GM21447 (cell line): ENCODE results near the gene IL19.

Experiments
- ATAC-seq: cut with Tn5 transposase; IDR thresholded peaks from one replicate; pipeline ENCODE4 v1.9.1; 2021; ENCODE audit not compliant: unreplicated experiment

Gene IL19

DNA sequence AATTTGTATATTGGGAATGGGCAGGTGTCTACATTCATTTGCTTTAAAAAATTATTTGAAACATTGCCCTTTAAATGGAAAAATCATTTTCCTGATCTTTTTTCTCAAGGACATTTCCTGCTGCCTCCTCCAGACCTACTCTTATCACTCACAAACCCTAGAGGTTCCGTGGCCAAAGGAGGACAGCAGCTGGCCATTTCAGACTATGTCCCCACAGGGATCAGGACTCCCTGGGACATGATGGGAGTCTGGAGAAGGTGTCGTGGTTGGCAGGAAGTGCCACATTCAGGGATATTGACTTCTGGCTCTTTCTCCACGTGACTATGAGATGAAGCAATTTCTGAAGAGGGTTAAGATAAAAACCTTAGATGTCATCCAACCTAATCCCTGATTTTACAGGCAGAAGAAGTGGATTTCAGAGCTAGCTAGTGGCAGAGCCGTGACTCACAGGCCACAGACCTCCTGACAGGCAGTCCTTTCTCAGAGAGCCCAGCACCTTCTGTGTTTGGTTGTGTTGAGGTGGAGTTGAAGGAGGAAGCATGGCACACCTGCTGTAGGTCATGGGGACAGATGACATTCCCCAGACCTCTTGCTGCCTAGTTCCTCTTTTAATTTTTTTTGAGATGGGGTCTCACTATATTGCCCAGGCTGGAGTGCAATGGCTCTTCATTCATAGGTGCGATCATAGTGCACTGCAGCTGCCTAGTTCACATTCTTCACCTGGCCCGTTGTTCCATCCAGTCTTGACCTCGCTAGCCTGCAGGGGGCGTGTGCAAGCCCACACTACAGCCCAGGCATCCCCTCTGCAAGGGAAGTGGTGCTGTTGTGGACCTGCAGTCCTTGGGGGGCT, 27.2 kb downstream of the IL19 start:
- ATAC-seq: no peak

DNA sequence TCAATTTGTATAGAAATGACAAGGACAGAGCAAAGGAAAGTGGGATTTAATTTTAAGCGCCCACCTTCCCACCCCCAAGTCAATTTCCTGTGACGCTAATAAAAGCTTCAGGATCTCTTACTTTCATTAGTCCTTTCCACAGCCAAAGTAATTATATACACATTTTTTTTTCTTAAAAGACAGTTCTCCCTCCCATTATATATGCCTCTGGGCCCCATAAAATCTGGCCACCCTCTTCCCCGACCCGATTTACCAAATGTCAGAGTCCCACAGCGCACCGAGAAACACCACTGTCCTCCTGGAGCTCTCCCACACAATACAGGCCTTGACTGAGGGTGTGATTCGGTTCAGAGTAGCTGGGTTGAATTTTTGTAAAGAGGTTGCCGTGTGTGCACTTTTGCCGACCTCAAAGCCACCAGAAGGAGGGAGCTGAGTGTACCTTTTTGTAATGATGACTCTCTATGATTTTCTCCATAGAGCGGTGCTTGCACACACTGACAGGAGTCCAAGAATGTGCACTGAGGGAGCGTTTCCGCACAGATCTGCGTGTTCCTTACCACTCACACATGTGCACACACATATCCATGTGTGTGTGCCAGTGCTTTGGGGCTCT, 27.9 kb downstream of the IL19 start:
- no peak for ATAC-seq

DNA sequence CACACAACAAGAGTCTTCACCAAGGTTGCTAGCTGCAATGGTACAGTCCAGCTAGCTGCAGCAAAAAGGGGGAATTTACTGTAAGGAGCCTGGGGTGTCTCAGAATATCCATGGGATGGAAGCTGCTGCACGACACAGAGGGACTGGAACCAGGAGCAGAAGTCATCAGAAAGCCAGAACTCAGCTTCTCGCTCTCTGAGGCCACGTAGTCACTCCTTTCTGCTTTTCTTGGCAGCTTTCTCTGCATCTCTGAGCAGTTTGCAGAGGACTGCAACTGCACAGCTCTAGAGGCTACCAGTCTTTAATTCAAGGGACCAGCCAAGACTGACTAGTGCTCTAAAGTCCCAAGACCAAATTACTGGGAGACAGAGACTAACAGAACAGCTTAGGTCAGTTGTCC, 28.7 kb downstream of the IL19 start:
- no peak for ATAC-seq

DNA sequence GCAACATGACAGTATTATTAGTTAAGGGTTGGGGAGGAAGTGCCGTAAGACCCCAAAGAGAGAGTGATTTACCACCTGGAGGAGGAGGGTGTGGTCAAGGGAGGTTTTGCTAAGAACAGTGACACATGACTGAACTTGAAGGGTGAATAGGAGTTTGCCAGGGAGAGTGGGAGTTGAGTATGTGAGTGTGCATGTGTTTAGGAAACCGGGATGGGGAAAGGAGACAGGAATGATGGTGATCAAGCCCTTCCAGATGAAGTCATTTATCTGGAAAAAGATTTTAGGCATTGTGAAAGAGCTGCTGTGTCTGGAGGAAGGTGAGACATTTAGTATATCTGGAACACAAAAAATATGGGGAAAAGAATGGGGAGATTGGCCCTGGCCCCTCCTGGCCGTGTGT, 29.8 kb downstream of the IL19 start:
- no peak for ATAC-seq

DNA sequence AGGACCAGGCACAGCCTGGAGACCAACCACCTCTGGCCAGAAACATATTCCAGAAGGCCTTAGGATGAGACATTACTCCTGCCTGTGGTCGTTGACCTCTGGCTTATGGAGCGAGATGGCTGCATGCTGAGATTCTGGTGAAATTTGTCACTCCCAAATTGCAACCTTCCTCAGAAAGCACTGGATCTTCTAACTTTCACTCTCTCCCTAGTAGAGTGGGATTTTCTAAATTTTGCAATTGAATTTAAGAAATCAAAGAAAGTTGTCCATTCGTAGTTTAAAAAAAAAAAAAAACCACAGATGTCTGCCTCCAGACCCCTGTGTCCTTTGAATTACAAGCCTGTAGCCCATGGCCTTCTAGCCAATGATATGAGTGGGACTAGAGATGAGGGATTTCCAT, 30.3 kb downstream of the IL19 start:
- no peak for ATAC-seq

DNA sequence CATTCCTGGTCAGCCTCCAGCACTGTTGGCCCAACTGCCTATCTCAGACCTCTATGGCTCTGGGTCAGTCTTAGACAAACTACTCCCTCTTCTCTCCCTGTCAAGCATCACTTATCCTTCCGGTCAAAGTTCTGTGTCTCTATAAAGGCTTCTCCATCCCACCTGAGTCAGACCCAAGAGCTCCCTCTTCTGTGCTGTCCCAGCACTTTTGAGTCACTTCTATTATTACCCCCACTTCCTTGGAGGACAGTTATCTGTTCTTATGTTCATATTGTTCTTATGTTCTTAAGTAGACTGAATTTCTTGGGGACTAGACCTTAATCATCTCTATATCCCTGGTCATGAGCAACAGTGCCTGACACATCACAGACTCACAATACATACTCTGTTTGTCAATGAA, 30.9 kb downstream of the IL19 start:
- ATAC-seq: no peak

DNA sequence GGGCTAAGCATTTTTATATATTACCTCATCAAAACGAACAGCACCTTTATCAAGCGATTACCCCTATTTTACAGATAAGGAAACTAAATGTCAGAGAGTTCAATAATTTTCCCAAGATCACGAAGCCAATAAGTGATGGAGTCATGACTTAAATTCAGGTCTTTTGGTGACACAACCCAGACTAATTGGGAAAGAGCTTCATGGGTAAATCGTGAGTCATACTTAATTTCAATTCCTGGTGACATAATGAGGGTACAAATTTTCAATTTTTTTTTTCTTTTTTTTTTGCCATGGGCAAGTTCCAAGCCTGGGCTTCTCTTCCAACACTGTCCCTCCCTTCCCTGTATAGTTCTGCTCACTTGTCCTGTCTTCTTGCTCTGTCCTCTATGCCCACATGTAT, 31.8 kb downstream of the IL19 start:
- no peak for ATAC-seq

DNA sequence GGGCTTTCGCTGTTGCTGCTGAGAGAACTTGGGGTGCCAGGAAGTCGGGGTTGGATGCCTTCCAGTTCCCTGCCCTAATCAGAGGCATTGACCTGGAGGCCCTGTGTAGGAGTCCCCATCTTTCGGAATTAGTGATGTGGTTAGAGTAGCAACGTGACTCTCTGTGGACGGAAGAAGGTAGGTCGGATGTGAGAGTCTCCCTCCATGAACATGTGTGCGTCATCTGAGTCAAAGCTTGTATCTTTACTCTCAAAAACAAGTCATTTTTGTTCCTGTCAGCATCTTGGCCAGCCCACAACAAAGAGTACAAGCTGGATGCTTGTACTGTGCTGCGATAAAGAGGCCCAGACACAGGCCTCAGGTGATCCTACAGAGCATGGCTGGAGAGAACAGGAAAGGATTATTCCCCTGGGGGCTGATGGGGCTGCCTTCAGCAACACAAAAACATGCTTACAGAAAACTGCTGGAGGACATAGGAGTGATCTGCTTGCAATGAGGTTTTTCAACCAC, 32.7 kb downstream of the IL19 start:
- ATAC-seq: peak; percentile 99

DNA sequence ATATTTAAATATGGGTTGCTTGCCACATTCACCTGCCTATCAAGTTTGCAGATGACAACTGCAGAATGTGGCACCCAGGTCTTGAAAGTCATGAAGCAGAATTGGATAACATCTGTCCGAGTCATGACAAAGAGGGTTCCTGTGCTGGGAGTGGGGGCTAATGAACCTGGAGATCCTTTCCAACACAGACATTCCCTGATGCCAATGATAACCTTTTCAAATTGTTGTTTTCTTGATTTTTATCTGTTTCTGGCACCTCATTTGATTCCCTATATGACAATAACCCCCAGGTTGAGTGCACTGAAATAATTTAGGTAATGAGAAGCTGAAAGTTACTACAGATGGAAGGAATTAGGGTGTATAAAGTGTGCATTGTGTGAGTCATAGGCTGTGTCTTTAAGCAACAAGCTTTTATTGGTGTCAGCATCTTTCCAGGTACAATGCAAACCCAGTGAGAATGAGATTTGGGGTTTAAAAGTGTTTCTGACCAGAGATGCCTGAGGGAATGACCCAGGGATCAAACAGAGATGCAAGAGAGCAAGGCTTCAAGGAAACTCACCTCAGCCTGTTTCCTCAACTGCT, 33.7 kb downstream of the IL19 start:
- ATAC-seq: no peak

DNA sequence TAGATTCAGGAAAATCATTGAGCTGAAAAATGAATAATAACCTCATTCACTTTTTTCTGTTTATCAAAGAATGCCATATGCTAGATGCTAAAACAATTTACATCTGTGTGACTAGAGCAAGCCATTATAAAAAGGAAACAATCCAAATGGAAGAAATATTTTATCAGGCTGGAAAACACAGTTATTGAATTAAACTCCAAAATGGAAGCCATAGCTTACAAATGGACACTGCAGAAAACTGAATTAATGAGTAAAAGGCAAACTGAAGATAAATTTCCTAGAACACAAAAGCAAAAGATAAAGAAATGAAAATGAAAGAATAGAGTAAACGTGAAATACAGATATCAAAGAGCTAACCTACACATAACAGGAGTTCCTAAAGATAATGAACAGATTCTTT, 34.8 kb downstream of the IL19 start:
- ATAC-seq: no peak

DNA sequence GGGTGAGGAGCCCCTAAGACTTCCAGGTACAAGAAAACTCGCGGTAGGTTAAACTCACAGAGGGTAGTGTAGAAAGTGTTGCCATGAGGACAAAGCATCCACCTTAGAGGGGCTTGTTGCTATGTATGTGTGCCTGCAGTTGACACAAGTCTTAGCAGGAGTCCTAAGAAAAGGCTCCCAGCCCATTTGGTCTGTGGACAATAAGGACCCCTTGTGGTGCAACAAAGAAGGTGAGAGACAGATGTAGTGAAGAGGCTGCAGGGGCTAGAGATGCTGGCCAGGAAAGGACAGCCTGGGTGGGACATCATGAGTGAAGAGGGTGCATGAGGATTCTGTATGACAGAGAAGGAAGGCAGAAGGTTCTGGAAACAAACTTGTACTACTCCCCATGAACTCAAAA, 38.0 kb downstream of the IL19 start:
- ATAC-seq: peak; percentile 67

DNA sequence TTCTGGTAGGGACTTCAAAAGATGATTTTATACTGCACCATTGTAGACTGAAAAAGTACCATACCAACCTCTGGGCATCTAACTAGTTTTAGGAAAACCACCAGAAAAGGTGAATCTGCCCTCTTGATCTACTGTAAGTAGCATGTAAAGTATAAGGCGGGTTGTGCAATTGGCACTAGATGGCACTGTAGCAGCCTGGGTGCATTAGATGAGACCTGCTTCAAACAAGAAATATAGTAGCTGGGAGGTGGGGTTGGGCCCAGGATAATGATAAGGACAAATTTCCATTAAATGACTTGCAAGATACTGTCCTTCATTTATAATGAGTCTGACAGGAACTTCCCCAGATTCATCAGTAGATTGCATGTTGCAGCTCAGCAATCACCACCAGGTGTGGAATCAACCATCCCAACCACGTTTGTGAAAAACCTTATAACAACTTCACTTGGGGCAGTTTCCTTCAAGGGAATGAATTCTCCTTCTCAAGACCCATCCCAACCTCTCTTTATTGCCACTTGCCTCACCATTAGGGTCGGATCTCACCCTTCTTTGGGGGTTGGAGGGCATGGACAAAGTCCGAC, 39.0 kb downstream of the IL19 start:
- ATAC-seq: no peak

DNA sequence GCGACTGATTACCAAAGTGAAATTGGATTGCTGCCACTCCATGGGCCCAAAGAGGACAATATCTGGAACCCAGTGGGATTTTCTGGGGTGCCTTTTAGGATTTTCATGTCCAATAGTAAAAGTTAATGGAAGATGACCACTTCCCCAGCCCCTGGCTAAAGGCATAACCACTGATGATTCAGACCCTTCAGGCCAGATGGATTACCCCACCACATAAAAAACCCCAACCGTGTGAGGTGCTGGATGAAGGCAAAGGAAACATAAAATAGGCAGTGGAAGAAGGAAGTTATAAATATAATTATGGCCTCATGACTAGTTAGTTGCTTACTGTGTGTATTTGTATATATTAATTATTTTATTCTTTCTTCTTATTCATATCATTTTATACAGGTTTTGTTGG, 41.9 kb downstream of the IL19 start:
- ATAC-seq: no peak

DNA sequence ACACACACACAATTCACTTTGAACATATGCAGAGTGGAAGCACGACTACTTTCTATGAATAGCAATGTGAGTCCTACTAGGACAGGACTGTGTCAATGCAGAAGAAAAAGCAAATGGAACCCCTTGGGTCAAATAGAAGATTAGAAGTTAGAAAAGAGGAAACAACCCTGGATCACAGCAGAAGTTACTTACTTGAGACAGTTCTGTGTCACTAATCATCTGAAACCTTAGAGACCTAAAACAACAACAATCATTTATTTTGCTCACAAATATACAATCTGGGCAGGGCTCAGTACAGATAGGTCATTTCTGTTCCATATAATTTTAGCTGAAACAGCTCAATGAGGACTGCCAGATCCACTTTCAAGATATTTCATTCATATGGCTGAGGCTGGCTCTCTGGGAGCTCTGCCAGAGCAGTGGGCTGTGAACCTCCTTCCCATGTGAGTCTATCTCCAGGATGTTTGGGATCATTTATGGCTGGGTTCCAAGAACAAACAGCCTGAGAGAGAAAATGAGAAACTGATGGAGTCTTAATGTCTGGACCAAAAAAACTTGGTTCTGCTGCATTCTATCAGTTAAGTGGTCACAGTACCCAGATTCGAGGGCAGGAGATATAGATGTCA, 44.3 kb downstream of the IL19 start:
- ATAC-seq: no peak

DNA sequence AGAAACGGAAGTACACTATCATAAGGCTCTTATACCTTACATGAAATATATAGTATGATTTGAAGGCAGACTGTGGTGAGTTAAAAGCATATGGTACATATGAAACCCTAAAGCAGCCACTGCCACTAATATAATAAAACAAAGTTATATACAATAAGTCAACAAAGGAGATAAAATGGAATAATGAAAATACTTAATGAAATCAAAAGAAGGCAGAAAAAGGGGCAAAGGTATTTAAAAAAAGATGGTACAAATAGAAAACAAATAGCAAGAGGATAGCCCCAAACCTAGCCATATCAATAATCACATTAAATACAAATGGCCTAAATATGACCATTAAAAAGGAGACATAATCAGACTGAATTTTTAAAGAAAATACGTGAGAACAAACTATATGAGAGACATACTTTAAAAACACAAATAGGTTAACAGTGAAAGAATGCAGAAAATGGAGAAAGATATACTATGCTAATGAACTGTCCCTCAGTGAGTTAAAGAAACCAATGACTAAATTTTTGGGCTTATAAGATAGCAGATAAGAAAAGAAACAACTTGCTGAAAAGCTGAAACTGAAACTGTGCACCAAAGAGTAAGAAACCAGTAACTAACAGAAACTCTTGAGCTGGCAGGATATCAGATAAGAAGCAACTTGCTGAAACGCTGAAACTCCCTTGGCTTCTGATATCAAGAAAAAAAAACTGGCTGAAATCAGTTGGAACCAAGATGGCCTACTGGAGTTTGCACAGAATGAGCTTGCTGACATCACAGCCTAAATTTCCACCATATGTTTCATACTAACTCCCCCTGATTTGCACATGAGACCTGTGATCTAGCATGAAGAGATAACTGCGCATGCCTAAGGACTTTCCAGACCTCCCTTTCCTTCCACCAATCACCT, 46.1 kb downstream of the IL19 start:
- ATAC-seq: peak; percentile 85

DNA sequence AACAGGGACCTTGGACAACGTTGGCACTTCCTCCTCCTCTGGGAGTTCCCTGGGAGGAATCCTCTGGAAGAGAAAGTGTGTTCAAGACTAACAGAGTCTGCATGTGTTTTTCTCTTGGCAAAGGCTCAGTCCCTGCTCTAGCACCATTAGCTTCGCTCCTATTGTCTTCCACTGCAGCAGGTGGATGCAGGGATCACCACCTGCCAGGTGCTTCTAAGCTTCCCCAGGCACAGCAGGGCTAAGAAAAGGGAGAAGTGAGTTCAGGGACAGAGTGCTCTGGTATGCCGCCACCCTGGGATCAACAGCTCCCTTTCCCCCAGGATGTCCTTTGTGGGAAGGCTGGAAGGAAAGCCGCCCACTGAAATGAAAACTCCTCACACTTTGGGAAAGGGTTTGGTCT, 50.9 kb downstream of the IL19 start:
- ATAC-seq: no peak

DNA sequence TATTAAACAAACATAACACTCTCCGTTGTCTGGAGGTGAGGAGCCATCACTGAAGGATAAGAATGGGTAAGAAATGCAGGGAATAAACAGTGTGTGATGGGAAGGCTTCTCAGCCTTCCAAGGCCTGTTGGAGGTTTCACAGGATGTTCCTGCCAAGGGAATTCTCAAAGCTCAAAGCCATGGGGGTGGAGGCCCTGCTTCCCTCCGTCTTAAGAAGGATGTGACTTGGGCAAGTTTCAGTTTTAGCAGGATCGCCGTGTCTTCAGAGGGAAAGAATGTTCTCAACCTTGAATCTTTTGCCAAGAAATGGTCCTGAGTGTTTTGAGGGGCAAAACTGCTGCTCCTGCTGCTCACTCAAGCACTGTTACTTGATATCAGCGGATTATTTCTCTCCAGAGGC, 53.2 kb downstream of the IL19 start:
- ATAC-seq: no peak

DNA sequence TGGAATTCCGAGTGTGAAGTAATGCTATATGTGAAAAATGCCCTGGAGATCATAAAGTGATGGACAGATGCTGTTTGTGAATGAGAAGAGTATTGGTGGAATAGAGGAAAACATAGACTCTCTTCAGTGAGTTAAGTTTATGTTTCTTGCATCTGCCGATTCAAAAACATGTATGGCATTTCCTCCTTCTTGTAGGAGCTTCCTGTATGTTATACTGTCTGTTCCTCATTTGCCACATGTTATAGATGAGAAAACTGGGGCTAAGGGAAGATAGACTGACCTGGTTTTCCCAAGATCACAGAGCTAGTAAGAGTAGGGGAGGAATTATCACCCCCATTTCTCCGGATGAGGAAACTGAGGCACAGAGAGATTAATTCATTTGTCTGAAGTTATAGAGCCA, 53.8 kb downstream of the IL19 start:
- ATAC-seq: no peak

DNA sequence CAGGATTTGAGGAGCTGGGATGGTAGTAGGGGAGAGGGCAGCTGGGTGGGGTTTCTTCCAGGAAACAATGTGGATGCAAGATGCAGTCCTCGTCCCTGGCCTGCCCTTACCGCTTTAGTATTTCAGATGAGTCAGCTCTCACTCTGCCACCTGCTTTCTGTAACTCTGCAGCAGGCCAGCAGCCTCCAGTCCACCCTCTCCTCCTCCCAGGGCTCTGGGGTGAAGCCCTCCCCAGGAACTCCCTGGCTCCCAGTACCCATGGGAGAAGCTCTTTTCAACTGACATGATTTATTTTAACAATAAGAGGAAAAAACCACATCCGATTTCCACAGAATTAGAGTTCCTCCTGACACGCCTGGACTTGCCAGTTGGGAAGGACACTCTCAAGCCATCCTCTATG, 55.8 kb downstream of the IL19 start:
- no peak for ATAC-seq

DNA sequence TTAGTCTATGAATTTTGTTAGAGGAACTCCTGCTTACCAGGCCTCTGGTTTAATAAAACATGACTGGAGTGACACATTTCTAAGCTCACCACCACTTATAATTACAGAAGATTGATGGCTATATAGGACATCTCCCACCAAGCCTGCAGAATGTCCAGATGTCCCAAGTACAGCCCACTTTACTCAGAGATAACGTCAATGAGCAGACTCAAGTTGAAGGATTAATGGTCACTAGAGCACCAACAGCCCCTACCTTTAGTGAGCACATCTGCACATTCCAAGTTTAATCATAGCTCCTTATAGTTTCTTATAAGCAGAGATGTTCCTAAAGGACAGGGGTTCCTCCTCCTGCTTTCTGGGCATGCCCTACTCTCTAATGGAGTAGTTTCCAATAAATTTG, 57.5 kb downstream of the IL19 start:
- no peak for ATAC-seq
